Caco-2 (cell line): ENCODE data around the gene GARRE1. TPM values are rescaled to one million over a fixed set of nuclear protein-coding genes. Genes with fewer than 3 reads are reported as not detected.

ENCODE experiments used
- BruUV-seq: library from RNA; stranded (reverse); fragments of 400-500 nt; replicated peaks from 2 replicates; lab custom pipeline; 2021; lab: Mats Ljungman, UMichigan
- CTCF ChIA-PET: fragments of 300-600 bp; sonication (Branson Sonifier 250); formaldehyde crosslinking; loops from one replicate; lab custom pipeline; 2022; ENCODE audit warnings: antibody characterized with exemption; lab: Charles Lee
- POLR2A ChIA-PET: fragments of 300-600 bp; sonication (Branson Sonifier 250); formaldehyde crosslinking; loops from one replicate; lab custom pipeline; 2022; ENCODE audit warnings: antibody characterized with exemption; lab: Charles Lee
- DNase-seq, 2 experiments: peaks; one replicate each; pipeline versions ENCODE4 v3.0.0 to v3.0.0-alpha.2; 2020 to 2022
- H3K27me3 ChIP-seq: replicated peaks from 2 replicates; pipeline ENCODE4 v1.6.0; 2011; ENCODE audit warnings: low read length; ENCODE audit not compliant: control insufficient read depth, insufficient read depth
- H3K36me3 ChIP-seq: 2 replicates; pipeline ENCODE4 v1.5.1; 2011; ENCODE audit warnings: low read length; ENCODE audit not compliant: control insufficient read depth, insufficient read depth
- H3K4me1 ChIP-seq: fragments of 250-450 bp; sonication (Bioruptor Pico); 2 replicates; pipeline ENCODE4 v1.5.1; 2020; ENCODE audit warnings: mild to moderate bottlenecking
- H3K4me3 ChIP-seq: 2 replicates; pipeline ENCODE4 v1.5.1; 2011; ENCODE audit warnings: low read depth, mild to moderate bottlenecking, control low read depth, low read length
- H3K9me3 ChIP-seq: fragments of 250-450 bp; sonication (Bioruptor Pico); 2 replicates; pipeline ENCODE4 v1.5.1; 2020; ENCODE audit warnings: mild to moderate bottlenecking, moderate library complexity
- H3K27ac Mint-ChIP-seq: one replicate; pipeline ENCODE4 v1.8.0; 2022; ENCODE audit warnings: mixed read lengths; ENCODE audit not compliant: unreplicated experiment
- H3K27me3 Mint-ChIP-seq: one replicate; pipeline ENCODE4 v1.8.0; 2022; ENCODE audit warnings: mixed read lengths; ENCODE audit not compliant: insufficient read depth, unreplicated experiment
- H3K36me3 Mint-ChIP-seq: one replicate; pipeline ENCODE4 v1.8.0; 2022; ENCODE audit warnings: mild to moderate bottlenecking, mixed read lengths; ENCODE audit not compliant: insufficient read depth, unreplicated experiment
- H3K4me1 Mint-ChIP-seq: one replicate; pipeline ENCODE4 v1.8.0; 2022; ENCODE audit warnings: low read depth, mixed read lengths; ENCODE audit not compliant: unreplicated experiment
- H3K4me3 Mint-ChIP-seq: one replicate; pipeline ENCODE4 v1.8.0; 2022; ENCODE audit warnings: mild to moderate bottlenecking, moderate library complexity, mixed read lengths; ENCODE audit not compliant: unreplicated experiment
- H3K9me3 Mint-ChIP-seq: one replicate; pipeline ENCODE4 v1.8.0; 2022; ENCODE audit warnings: mixed read lengths; ENCODE audit not compliant: unreplicated experiment
- intact Hi-C: fragments of 100-400 bp; cut with micrococcal nuclease; formaldehyde crosslinking; loops from one replicate; pipeline ENCODE4 v1.10.0; 2022; ENCODE audit not compliant: unreplicated experiment
- total RNA-seq: library from RNA; stranded (reverse); gene quantifications from 2 replicates; pipeline ENCODE4 v1.2.3, GENCODE V29; 2022
- TF ChIP-seq, protein P1 (sequence below), 2 experiments: fragments of 200-600 bp in 1 of 2; IDR thresholded peaks; 1 replicate in 1 of 2; 2 replicates in 1 of 2; pipeline versions ENCODE4 v1.5.1 to v1.8.0; 2011 to 2022; ENCODE audit warnings: antibody characterized with exemption in 1 of 2, control low read depth in 1 of 2, inconsistent platforms in 1 of 2, low read depth in 1 of 2, low read length in 1 of 2, mild to moderate bottlenecking in 1 of 2, moderate library complexity in 1 of 2; ENCODE audit not compliant: insufficient read depth in 1 of 2, severe bottlenecking in 1 of 2, unreplicated experiment in 1 of 2

Gene GARRE1
- total RNA-seq, 1 experiment from 2014 or later: 20.2 TPM

DNA sequence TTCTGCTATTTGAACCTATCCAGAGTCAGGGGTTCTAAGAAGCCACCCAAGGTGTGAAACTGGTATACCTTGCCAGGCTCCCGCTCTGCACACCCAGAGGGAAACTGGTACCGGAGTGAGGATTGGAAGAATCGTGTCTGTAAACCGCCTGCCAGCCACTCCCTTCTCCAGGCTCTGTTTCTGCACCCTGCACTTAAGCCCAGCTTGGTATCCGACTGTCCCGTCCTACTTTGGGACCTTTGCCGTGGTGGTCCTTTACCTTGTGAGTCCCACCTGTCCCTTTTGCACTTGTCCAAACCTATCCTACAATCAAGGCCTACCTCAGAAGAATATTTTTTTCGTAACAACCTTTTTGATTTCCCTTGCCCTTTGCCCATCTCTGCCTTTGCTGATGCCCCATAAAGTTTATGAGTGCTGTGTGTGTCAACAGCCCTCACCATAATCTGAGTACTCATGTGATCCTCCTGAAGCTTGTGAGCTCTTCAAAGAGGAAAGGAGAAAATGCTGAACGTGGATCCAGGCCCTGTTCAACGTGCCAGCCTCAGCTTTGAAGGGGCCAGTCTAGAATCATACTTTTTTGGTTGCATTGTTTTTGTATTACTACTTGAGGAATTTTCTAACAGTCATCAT lies 44.7 kb downstream of the GARRE1 start:
- TF ChIP-seq, protein P1, sequence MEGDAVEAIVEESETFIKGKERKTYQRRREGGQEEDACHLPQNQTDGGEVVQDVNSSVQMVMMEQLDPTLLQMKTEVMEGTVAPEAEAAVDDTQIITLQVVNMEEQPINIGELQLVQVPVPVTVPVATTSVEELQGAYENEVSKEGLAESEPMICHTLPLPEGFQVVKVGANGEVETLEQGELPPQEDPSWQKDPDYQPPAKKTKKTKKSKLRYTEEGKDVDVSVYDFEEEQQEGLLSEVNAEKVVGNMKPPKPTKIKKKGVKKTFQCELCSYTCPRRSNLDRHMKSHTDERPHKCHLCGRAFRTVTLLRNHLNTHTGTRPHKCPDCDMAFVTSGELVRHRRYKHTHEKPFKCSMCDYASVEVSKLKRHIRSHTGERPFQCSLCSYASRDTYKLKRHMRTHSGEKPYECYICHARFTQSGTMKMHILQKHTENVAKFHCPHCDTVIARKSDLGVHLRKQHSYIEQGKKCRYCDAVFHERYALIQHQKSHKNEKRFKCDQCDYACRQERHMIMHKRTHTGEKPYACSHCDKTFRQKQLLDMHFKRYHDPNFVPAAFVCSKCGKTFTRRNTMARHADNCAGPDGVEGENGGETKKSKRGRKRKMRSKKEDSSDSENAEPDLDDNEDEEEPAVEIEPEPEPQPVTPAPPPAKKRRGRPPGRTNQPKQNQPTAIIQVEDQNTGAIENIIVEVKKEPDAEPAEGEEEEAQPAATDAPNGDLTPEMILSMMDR (IDR thresholded peaks at IDR 0.05; ENCODE audit: insufficient read depth in 1 of 2, low read depth in 1 of 2, low read length in 1 of 2, severe bottlenecking in 1 of 2, unreplicated experiment in 1 of 2): no peak
- Mint-ChIP-seq H3K4me3 (no peak overlapping the region), H3K27me3 (no peaks in the 10 kb centered on the region), H3K4me1 (no peaks in the 10 kb centered on the region), H3K9me3 (no peaks in the 10 kb centered on the region), H3K36me3 (peaks cover 8% of the 10 kb centered on the region), H3K27ac (no peak overlapping the region)
- intact Hi-C loops: loop anchor here (1.0 kb wide), 1 partner anchor 37 kb away; no protein-coding TSS in a partner anchor
- Histone ChIP-seq H3K4me3 (no peak overlapping the region), H3K36me3 (peaks cover 2% of the 10 kb centered on the region; the same call in 1 of the 2 replicates), H3K27me3 (no peaks in the 10 kb centered on the region), H3K9me3 (no peaks in the 10 kb centered on the region), H3K4me1 (no peaks in the 10 kb centered on the region)
- no TSS peak for BruUV-seq
- ChIA-PET POLR2A (no interaction called here), CTCF (no interaction called here)
- DNase-seq: peak in 1 of 2 experiments; percentile 28

- peaks cover 8% of the 10 kb centered on the region for H3K36me3 Mint-ChIP-seq
- no peaks in the 10 kb centered on the region for H3K27me3 Mint-ChIP-seq
- BruUV-seq: no TSS peak
- Histone ChIP-seq H3K36me3 (peaks cover 2% of the 10 kb centered on the region; the same call in 1 of the 2 replicates), H3K9me3 (no peaks in the 10 kb centered on the region), H3K27me3 (no peaks in the 10 kb centered on the region), H3K4me1 (no peaks in the 10 kb centered on the region), H3K4me3 (no peak overlapping the region)
- TF ChIP-seq, protein P1 (IDR thresholded peaks at IDR 0.05; ENCODE audit: insufficient read depth in 1 of 2, low read depth in 1 of 2, low read length in 1 of 2, severe bottlenecking in 1 of 2, unreplicated experiment in 1 of 2): no peak
- H3K9me3 Mint-ChIP-seq: no peaks in the 10 kb centered on the region
- no peaks in the 10 kb centered on the region for H3K4me1 Mint-ChIP-seq
- no peak for DNase-seq
- no peak overlapping the region for H3K4me3 Mint-ChIP-seq
- intact Hi-C loops: loop anchor here (1.0 kb wide), 1 partner anchor 37 kb away; no protein-coding TSS in a partner anchor
- no peak overlapping the region for H3K27ac Mint-ChIP-seq
- CTCF ChIA-PET: no interaction called here
- POLR2A ChIA-PET: no interaction called here
These were observed 45.2 kb downstream of the GARRE1 start for GRCh38 chr19:34299576-34299975.

- no peak overlapping the region for H3K4me3 Mint-ChIP-seq
- CTCF ChIA-PET: no interaction called here
- intact Hi-C loops: no loop called here
- H3K27ac Mint-ChIP-seq: no peak overlapping the region
- POLR2A ChIA-PET: no interaction called here
- H3K4me1 Mint-ChIP-seq: no peaks in the 10 kb centered on the region
- H3K4me1 ChIP-seq: no peaks in the 10 kb centered on the region
- peaks cover 15% of the 10 kb centered on the region for H3K36me3 Mint-ChIP-seq
- no peaks in the 10 kb centered on the region for H3K27me3 Mint-ChIP-seq
- H3K9me3 Mint-ChIP-seq: no peaks in the 10 kb centered on the region
- DNase-seq: no peak
- peaks cover 2% of the 10 kb centered on the region; the same call in 1 of the 2 replicates for H3K36me3 ChIP-seq
- no peaks in the 10 kb centered on the region for H3K9me3 ChIP-seq
- BruUV-seq: TSS peak; percentile 61
- no peaks in the 10 kb centered on the region for H3K27me3 ChIP-seq
- TF ChIP-seq, protein P1 (IDR thresholded peaks at IDR 0.05; ENCODE audit: insufficient read depth in 1 of 2, low read depth in 1 of 2, low read length in 1 of 2, severe bottlenecking in 1 of 2, unreplicated experiment in 1 of 2): no peak
- no peak overlapping the region for H3K4me3 ChIP-seq
These were observed 46.0 kb downstream of the GARRE1 start for GRCh38 chr19:34300380-34300779.
